Endothelial cell of umbilical vein (primary cell): ENCODE results near the gene SMKR1. TPM values are rescaled to one million over a fixed set of nuclear protein-coding genes. Genes with fewer than 3 reads are reported as not detected.
"Not testable (repeated sequence)": the region's sequence is repeated elsewhere in the genome, so short reads cannot be mapped to it uniquely, and the experiment has no call there.

ENCODE experiments used
- BruUV-seq: library from RNA; stranded (reverse); fragments of 400-500 nt; replicated peaks from 2 replicates; lab custom pipeline; 2021; lab: Mats Ljungman, UMichigan
- CTCF ChIA-PET: fragments of 300-600, 350-600 bp; sonication (Branson Sonifier 250); formaldehyde crosslinking; loops from one replicate; lab custom pipeline; 2021; ENCODE audit warnings: antibody characterized with exemption, inconsistent platforms; lab: Charles Lee
- POLR2A ChIA-PET: fragments of 300-600, 350-600 bp; sonication (Branson Sonifier 250); formaldehyde crosslinking; loops from one replicate; lab custom pipeline; 2021; ENCODE audit warnings: antibody characterized with exemption, inconsistent platforms; lab: Charles Lee
- DNase-seq: peaks from one replicate; pipeline ENCODE4 v3.0.0-alpha.2; 2011; ENCODE audit warnings: low read depth, low spot score
- FAIRE-seq: peaks from 2 replicates; lab custom pipeline; 2011; peaks lifted over from hg19 to GRCh38; lab: Jason Lieb, UNC
- H2AFZ ChIP-seq: 2 replicates; pipeline ENCODE4 v1.6.0; 2012; ENCODE audit warnings: low read depth, low read length, control low read depth, inconsistent platforms
- H3K27ac ChIP-seq: 2 replicates; pipeline ENCODE4 v1.5.1; 2011; ENCODE audit warnings: low read depth, mild to moderate bottlenecking, control low read depth, low read length, moderate library complexity; ENCODE audit not compliant: insufficient read depth
- H3K27me3 ChIP-seq, 2 experiments: 2 replicates each; pipeline versions ENCODE4 v1.6.0 to v1.6.1; 2011; ENCODE audit warnings: low read length in 2 of 2, mixed read lengths in 1 of 2; ENCODE audit not compliant: control insufficient read depth in 2 of 2, insufficient read depth in 2 of 2
- H3K36me3 ChIP-seq, 2 experiments: 2 replicates in 1 of 2; 3 replicates in 1 of 2; pipeline ENCODE4 v1.5.1; 2011; ENCODE audit warnings: low read length in 2 of 2, mild to moderate bottlenecking in 1 of 2, moderate library complexity in 1 of 2; ENCODE audit not compliant: control insufficient read depth in 2 of 2, insufficient read depth in 2 of 2; ENCODE audit errors: extremely low read depth in 1 of 2
- H3K4me1 ChIP-seq: 3 replicates; pipeline ENCODE4 v1.5.1; 2011; ENCODE audit warnings: mild to moderate bottlenecking, low read length; ENCODE audit not compliant: control insufficient read depth, insufficient read depth; ENCODE audit errors: extremely low read depth
- H3K4me2 ChIP-seq: 2 replicates; pipeline ENCODE4 v1.6.1; 2011; ENCODE audit warnings: low read length, control low read depth, mixed read lengths; ENCODE audit not compliant: insufficient read depth
- H3K4me3 ChIP-seq, 3 experiments: fragments of 200-600 bp in 1 of 3; sonication (generic), shearing (Covaris generic) in 1 of 3; replicated peaks in 1 of 3; 2 replicates each; pipeline ENCODE4 v1.5.1; 2011 to 2016; ENCODE audit warnings: control low read depth in 3 of 3, low read length in 3 of 3, mild to moderate bottlenecking in 2 of 3, inconsistent platforms in 1 of 3, low read depth in 1 of 3, moderate library complexity in 1 of 3; ENCODE audit not compliant: insufficient read depth in 1 of 3
- H3K79me2 ChIP-seq: 2 replicates; pipeline ENCODE4 v1.6.0; 2012; ENCODE audit warnings: low read length, inconsistent platforms; ENCODE audit not compliant: control insufficient read depth, insufficient read depth
- H3K9ac ChIP-seq: replicated peaks from 2 replicates; pipeline ENCODE3; 2011; ENCODE audit warnings: low read length, control low read depth; ENCODE audit not compliant: insufficient read depth; ENCODE audit errors: extremely low read depth
- H3K9me1 ChIP-seq: replicated peaks from 3 replicates; pipeline ENCODE4 v1.6.0; 2011; ENCODE audit warnings: mild to moderate bottlenecking, low read length; ENCODE audit not compliant: control insufficient read depth, insufficient read depth; ENCODE audit errors: extremely low read depth
- H3K9me3 ChIP-seq: replicated peaks from 2 replicates; pipeline ENCODE4 v1.5.1; 2012; ENCODE audit warnings: low read length, inconsistent platforms; ENCODE audit not compliant: control insufficient read depth, insufficient read depth
- H4K20me1 ChIP-seq: replicated peaks from 2 replicates; pipeline ENCODE3; 2011; ENCODE audit warnings: mild to moderate bottlenecking, low read length; ENCODE audit not compliant: control insufficient read depth, insufficient read depth; ENCODE audit errors: extremely low read depth
- CTCF ChIP-seq, 2 donors: IDR thresholded peaks; 1 replicate in 1 of 2; 2 replicates in 1 of 2; pipeline ENCODE4 v1.5.1; 2011; ENCODE audit warnings: low read length in 2 of 2, mild to moderate bottlenecking in 2 of 2, moderate library complexity in 2 of 2, control low read depth in 1 of 2, inconsistent platforms in 1 of 2, low read depth in 1 of 2; ENCODE audit not compliant: insufficient read depth in 1 of 2; ENCODE audit errors: extremely low read depth in 1 of 2
- EZH2 ChIP-seq: IDR thresholded peaks from 2 replicates; pipeline ENCODE4 v1.6.1; 2012; ENCODE audit warnings: borderline replicate concordance, low read depth, mild to moderate bottlenecking, moderate library complexity, low read length, inconsistent platforms; ENCODE audit not compliant: severe bottlenecking
- FOS ChIP-seq: IDR thresholded peaks from 2 replicates; pipeline ENCODE4 v1.6.1; 2011; ENCODE audit warnings: mild to moderate bottlenecking, low read length, moderate library complexity, borderline replicate concordance; ENCODE audit not compliant: insufficient read depth
- GATA2 ChIP-seq: IDR thresholded peaks from 2 replicates; pipeline ENCODE4 v1.7.0; 2011; ENCODE audit warnings: low read depth, mild to moderate bottlenecking, moderate library complexity, mixed read lengths, low read length; ENCODE audit not compliant: insufficient read length, insufficient read depth
- JUN ChIP-seq: IDR thresholded peaks from 2 replicates; pipeline ENCODE4 v1.6.1; 2011; ENCODE audit warnings: borderline replicate concordance, low read depth; ENCODE audit not compliant: insufficient read length, insufficient read depth
- MAX ChIP-seq: IDR thresholded peaks from 2 replicates; pipeline ENCODE4 v1.6.1; 2011; ENCODE audit not compliant: insufficient read depth, insufficient read length
- MYC ChIP-seq: IDR thresholded peaks from one replicate; pipeline ENCODE4 v1.6.1; 2011; ENCODE audit warnings: mild to moderate bottlenecking, low read depth, low read length
- POLR2A ChIP-seq: IDR thresholded peaks from 2 replicates; pipeline ENCODE4 v1.6.1; 2012; ENCODE audit warnings: low read depth, mild to moderate bottlenecking, control low read depth, low read length
- POLR2AphosphoS5 ChIP-seq: IDR thresholded peaks from 2 replicates; pipeline ENCODE4 v1.6.1; 2012; ENCODE audit warnings: low read depth, mild to moderate bottlenecking, control low read depth, low read length, moderate library complexity; ENCODE audit not compliant: insufficient read depth
- dilution Hi-C: fragments of 300-500 bp; cut with MboI; formaldehyde crosslinking; loops from one replicate; pipeline ENCODE4 v1.15.0; 2019; ENCODE audit warnings: low sequenced_read_pairs; ENCODE audit not compliant: extremely low pct_ligation_motif_present
- intact Hi-C: fragments of 100-400 bp; cut with micrococcal nuclease; formaldehyde crosslinking; loops from one replicate; pipeline ENCODE4 v1.10.0; 2022
- polyA plus RNA-seq, 4 experiments: library from polyadenylated mRNA; depleted of rRNA in 3 of 4; stranded (reverse) in 3 of 4; unstranded in 1 of 4; fragments of >200 nt; gene quantifications; 2 replicates each; pipeline versions ENCODE4 v1.2.1 to v1.2.3, GENCODE V29; 2011 to 2012; ENCODE audit warnings: missing spikeins in 1 of 4
- total RNA-seq: library from RNA; stranded (reverse); gene quantifications from 2 replicates; pipeline ENCODE4 v1.2.3, GENCODE V29; 2021

SMKR1 gene
- total and polyA plus RNA-seq, 2 donors (not counting 3 experiments of a cell fraction or from before 2014, with no cell fraction given) = 0.64 TPM; not detected in 1

GRCh38 chr7:129471402-129471827 lies 30.9 kb upstream of the SMKR1 start:
- Histone ChIP-seq H3K27ac (no peak overlapping the region), H3K4me2 (no peak overlapping the region), H3K79me2 (no peaks in the 10 kb centered on the region), H3K36me3 (no peaks in the 10 kb centered on the region), H3K9me3 (no peaks in the 10 kb centered on the region), H4K20me1 (no peaks in the 10 kb centered on the region), H3K9me1 (no peaks in the 10 kb centered on the region), H3K27me3 (no peaks in the 10 kb centered on the region), H3K9ac (no peak overlapping the region), H3K4me1 (no peaks in the 10 kb centered on the region), H3K4me3 (no peak overlapping the region), H2AFZ (no peak overlapping the region)
- dilution Hi-C loops = no loop called here
- ChIA-PET POLR2A (no interaction called here), CTCF (interaction anchor here (0.6 to 11.6 kb wide), 34 partner anchors 9 to 539 kb away, joined by 3 to 321 read pairs (median 5); partner anchors contain the start of gene STRIP2)
- no peak for TF ChIP-seq EZH2
- no peak for TF ChIP-seq FOS
- TF ChIP-seq JUN = no peak
- TF ChIP-seq MYC = no peak
- TF ChIP-seq GATA2 = no peak
- no peak for TF ChIP-seq POLR2AphosphoS5
- no peak for TF ChIP-seq MAX
- no peak for TF ChIP-seq POLR2A
- no peak for TF ChIP-seq CTCF (IDR thresholded peaks at IDR 0.05; ENCODE audit: extremely low read depth in 1 of 2, insufficient read depth in 1 of 2, low read depth in 1 of 2, low read length in 2 of 2)
- BruUV-seq = no TSS peak
- FAIRE-seq (no peak), DNase-seq (no peak)
- intact Hi-C loops = loop anchor here (10.0 kb wide), 1 partner anchor 543 kb away; no protein-coding TSS in a partner anchor

DNA sequence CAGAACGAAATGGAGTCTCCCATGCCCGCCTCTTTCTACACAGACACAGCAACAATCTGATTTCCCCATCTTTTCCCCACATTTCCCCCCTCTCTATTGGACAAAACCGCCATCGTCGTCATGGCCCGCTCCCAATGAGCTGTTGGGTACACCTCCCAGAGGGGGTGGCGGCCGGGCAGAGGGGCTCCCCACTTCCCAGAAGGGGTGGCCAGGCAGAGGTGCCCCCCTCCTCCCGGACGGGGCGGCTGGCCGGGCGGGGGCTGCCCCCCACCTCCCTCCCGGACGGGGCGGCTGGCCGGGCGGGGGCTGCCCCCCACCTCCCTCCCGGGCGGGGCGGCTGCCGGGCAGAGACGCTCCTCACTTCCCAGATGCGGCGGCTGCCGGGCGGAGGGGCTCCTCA lies 26.4 kb upstream of the SMKR1 start:
- H3K9me1 ChIP-seq, H3K27me3 ChIP-seq, BruUV-seq, H3K9me3 ChIP-seq, H4K20me1 ChIP-seq, CTCF ChIA-PET, POLR2A ChIA-PET, H3K4me3 ChIP-seq, H3K36me3 ChIP-seq, FAIRE-seq, dilution Hi-C loops, H3K9ac ChIP-seq, H2AFZ ChIP-seq, H3K4me1 ChIP-seq, DNase-seq, H3K79me2 ChIP-seq, H3K4me2 ChIP-seq, H3K27ac ChIP-seq: not testable (repeated sequence)
- intact Hi-C loops = loop anchor here (10.0 kb wide), 1 partner anchor 539 kb away; no protein-coding TSS in a partner anchor

DNA sequence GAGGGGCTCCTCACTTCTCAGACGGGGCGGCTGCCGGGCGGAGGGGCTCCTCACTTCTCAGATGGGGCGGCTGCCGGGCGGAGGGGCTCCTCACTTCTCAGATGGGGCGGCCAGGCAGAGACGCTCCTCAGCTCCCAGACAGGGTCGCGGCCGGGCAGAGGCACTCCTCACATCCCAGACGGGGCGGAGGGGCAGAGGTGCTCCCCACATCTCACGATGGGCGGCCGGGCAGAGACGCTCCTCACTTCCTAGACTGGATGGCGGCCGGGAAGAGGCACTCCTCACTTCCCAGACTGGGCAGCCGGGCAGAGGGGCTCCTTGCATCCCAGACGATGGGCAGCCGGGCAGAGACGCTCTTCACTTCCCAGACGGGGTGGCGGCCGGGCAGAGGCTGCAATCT lies 25.9 kb upstream of the SMKR1 start:
- H3K9ac ChIP-seq, H2AFZ ChIP-seq, H3K9me1 ChIP-seq, BruUV-seq, POLR2A ChIA-PET, H3K9me3 ChIP-seq, H4K20me1 ChIP-seq, CTCF ChIA-PET, H3K4me2 ChIP-seq, H3K27me3 ChIP-seq, dilution Hi-C loops, H3K36me3 ChIP-seq, H3K4me1 ChIP-seq, H3K4me3 ChIP-seq, FAIRE-seq, DNase-seq, H3K27ac ChIP-seq, H3K79me2 ChIP-seq: not testable (repeated sequence)
- intact Hi-C loops = loop anchor here (10.0 kb wide), 1 partner anchor 538 kb away; no protein-coding TSS in a partner anchor
